ENCODE data around the gene DTX2. TPM values are rescaled to one million over a fixed set of nuclear protein-coding genes. Genes with fewer than 3 reads are reported as not detected.
"Not testable (repeated sequence)": the region's sequence is repeated elsewhere in the genome, so short reads cannot be mapped to it uniquely, and the experiment has no call there.

The DTX2 gene
- total and polyA plus RNA-seq, 2 of the 4 experiments (the other 2 are of a cell fraction), result 1.8 to 7.7 TPM

DNA sequence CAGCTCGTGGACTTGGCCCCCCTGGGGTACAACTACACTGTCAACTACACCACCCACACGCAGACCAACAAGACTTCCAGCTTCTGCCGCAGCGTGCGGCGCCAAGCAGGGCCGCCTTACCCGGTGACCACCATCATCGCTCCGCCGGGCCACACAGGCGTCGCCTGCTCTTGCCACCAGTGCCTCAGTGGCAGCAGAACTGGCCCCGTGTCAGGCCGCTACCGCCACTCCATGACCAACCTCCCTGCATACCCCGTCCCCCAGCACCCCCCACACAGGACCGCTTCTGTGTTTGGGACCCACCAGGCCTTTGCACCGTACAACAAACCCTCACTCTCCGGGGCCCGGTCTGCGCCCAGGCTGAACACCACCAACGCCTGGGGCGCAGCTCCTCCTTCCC lies 21.2 kb downstream of the DTX2 start:
- H3K4ac ChIP-seq (ENCODE audit: low read depth, low read length); POLR2A ChIA-PET (ENCODE audit: unreplicated experiment); H2AFZ ChIP-seq (replicated peaks; ENCODE audit: low read length, poor library complexity); H3K9me1 ChIP-seq (ENCODE audit: insufficient read depth, low read length); H3K14ac ChIP-seq (replicated peaks; ENCODE audit: low read depth, low read length); dilution Hi-C loops (cut with HindIII; ENCODE audit: low sequenced_read_pairs, unreplicated experiment); H3K27ac ChIP-seq (ENCODE audit: insufficient read depth, low read length); H4K20me1 ChIP-seq (ENCODE audit: insufficient read depth, low read length); H2BK5ac ChIP-seq (ENCODE audit: low read depth, low read length, poor library complexity, severe bottlenecking); BruUV-seq (replicated peaks); H3K36me3 ChIP-seq (ENCODE audit: control insufficient read depth, insufficient read depth, low read length); DNase-seq; H2BK15ac ChIP-seq (ENCODE audit: low read depth, low read length); H2BK120ac ChIP-seq (ENCODE audit: low read depth, low read length); H3K4me1 ChIP-seq (ENCODE audit: control insufficient read depth, insufficient read depth, low read length); H3K4me3 ChIP-seq (ENCODE audit: insufficient read depth, low read depth, low read length); H3K4me2 ChIP-seq (ENCODE audit: low read depth, low read length); H3K9ac ChIP-seq (ENCODE audit: low read depth, low read length); H4K8ac ChIP-seq (ENCODE audit: low read depth in 2 of 2, low read length in 2 of 2); in situ Hi-C loops (cut with MboI; ENCODE audit: low sequenced_read_pairs); H3K9me3 ChIP-seq (ENCODE audit: control insufficient read depth, insufficient read depth, low read length); H2BK20ac ChIP-seq (ENCODE audit: low read depth, low read length); intact Hi-C loops (cut with micrococcal nuclease); ATAC-seq (ENCODE audit: low read depth); H3K23ac ChIP-seq (ENCODE audit: low read depth, low read length); H4K91ac ChIP-seq (ENCODE audit: insufficient read depth, low read depth, low read length); H4K5ac ChIP-seq (ENCODE audit: low read depth, low read length); H2AK9ac ChIP-seq (replicated peaks; ENCODE audit: low read depth, low read length, poor library complexity); H3K56ac ChIP-seq (ENCODE audit: extremely low read depth, insufficient read depth, low read length); H3K18ac ChIP-seq (ENCODE audit: low read depth, low read length); H2AK5ac ChIP-seq (ENCODE audit: low read depth, low read length); H3K79me1 ChIP-seq (ENCODE audit: low read depth in 1 of 2, low read length in 2 of 2); H3K27me3 ChIP-seq (ENCODE audit: control insufficient read depth, insufficient read depth, low read length): not testable (repeated sequence)
- 100% methylated on average over 12 of the region's 24 CpGs; no CpG with 5 or more reads in 1 of the 2 experiments for WGBS, 2 experiments (ENCODE audit: extremely low coverage in 2 of 2, insufficient read length in 1 of 2)
- CTCF ChIA-PET, result interaction anchor here (0.6 kb wide), 1 partner anchor 250 kb away, joined by 4 read pairs; no protein-coding TSS in a partner anchor

DNA sequence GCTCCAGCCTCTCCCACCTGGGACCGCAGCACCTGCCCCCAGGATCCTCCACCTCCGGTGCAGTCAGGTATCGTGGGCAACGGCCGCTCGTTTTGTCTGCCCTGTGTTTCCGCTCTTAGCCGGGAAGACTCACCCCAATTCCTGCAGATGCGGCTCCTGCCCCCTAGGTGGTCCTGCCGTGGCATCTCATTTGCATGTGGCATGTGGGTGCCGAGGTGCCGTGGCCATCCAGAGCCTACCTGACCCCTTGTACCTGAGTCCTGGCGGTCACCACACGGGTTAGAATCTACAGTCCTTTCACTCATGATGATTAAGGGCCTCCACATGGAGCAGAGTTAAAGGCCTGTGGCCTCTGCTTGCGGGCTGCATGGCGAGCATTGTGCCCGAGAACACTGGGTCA lies 21.6 kb downstream of the DTX2 start:
- H2AK5ac ChIP-seq (ENCODE audit: low read depth, low read length); H3K36me3 ChIP-seq (ENCODE audit: control insufficient read depth, insufficient read depth, low read length); H3K9ac ChIP-seq (ENCODE audit: low read depth, low read length); H3K4ac ChIP-seq (ENCODE audit: low read depth, low read length); H2BK15ac ChIP-seq (ENCODE audit: low read depth, low read length); intact Hi-C loops (cut with micrococcal nuclease); H3K4me2 ChIP-seq (ENCODE audit: low read depth, low read length); H3K18ac ChIP-seq (ENCODE audit: low read depth, low read length); H4K8ac ChIP-seq (ENCODE audit: low read depth in 2 of 2, low read length in 2 of 2); ATAC-seq (ENCODE audit: low read depth); H3K4me1 ChIP-seq (ENCODE audit: control insufficient read depth, insufficient read depth, low read length); dilution Hi-C loops (cut with HindIII; ENCODE audit: low sequenced_read_pairs, unreplicated experiment); H2BK5ac ChIP-seq (ENCODE audit: low read depth, low read length, poor library complexity, severe bottlenecking); H4K20me1 ChIP-seq (ENCODE audit: insufficient read depth, low read length); POLR2A ChIA-PET (ENCODE audit: unreplicated experiment); H2BK20ac ChIP-seq (ENCODE audit: low read depth, low read length); in situ Hi-C loops (cut with MboI; ENCODE audit: low sequenced_read_pairs); H3K9me1 ChIP-seq (ENCODE audit: insufficient read depth, low read length); H3K23ac ChIP-seq (ENCODE audit: low read depth, low read length); H2AK9ac ChIP-seq (replicated peaks; ENCODE audit: low read depth, low read length, poor library complexity); H3K27ac ChIP-seq (ENCODE audit: insufficient read depth, low read length); H3K27me3 ChIP-seq (ENCODE audit: control insufficient read depth, insufficient read depth, low read length); DNase-seq; H2BK120ac ChIP-seq (ENCODE audit: low read depth, low read length); H4K91ac ChIP-seq (ENCODE audit: insufficient read depth, low read depth, low read length); H3K14ac ChIP-seq (replicated peaks; ENCODE audit: low read depth, low read length); H2AFZ ChIP-seq (replicated peaks; ENCODE audit: low read length, poor library complexity); H3K4me3 ChIP-seq (ENCODE audit: insufficient read depth, low read depth, low read length); BruUV-seq (replicated peaks); H3K56ac ChIP-seq (ENCODE audit: extremely low read depth, insufficient read depth, low read length); H3K79me1 ChIP-seq (ENCODE audit: low read depth in 1 of 2, low read length in 2 of 2); H3K9me3 ChIP-seq (ENCODE audit: control insufficient read depth, insufficient read depth, low read length); H4K5ac ChIP-seq (ENCODE audit: low read depth, low read length): not testable (repeated sequence)
- CTCF ChIA-PET, result interaction anchor here (0.6 kb wide), 1 partner anchor 251 kb away, joined by 4 read pairs; no protein-coding TSS in a partner anchor
- whole genome bisulfite sequencing, 2 experiments (ENCODE audit: extremely low coverage in 2 of 2, insufficient read length in 1 of 2), result no CpG with 5 or more reads among the region's 17 CpGs

Data from IMR-90 (cell line).